ENCODE results near the gene FAM13C.

The FAM13C gene

DNA sequence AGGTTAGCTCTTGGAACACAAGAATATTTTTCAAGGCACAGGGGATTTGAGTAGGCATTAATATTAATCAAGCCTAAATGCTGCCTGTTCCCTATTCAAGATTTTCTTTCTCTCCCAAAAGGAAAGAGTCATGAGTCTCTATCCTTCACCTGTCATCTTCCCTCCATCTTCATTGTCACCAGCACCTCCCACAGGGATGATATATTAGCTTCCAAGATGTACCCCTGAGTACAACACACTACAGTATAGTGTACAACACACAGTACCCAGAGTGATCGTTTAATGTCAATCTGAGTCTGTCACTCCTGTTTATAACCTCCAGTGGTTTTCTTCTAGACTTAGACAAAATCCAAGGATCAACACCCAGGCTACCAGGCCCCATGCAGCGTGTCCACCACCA lies 50.1 kb downstream of the FAM13C start:
- TF ChIP-seq, protein P1, sequence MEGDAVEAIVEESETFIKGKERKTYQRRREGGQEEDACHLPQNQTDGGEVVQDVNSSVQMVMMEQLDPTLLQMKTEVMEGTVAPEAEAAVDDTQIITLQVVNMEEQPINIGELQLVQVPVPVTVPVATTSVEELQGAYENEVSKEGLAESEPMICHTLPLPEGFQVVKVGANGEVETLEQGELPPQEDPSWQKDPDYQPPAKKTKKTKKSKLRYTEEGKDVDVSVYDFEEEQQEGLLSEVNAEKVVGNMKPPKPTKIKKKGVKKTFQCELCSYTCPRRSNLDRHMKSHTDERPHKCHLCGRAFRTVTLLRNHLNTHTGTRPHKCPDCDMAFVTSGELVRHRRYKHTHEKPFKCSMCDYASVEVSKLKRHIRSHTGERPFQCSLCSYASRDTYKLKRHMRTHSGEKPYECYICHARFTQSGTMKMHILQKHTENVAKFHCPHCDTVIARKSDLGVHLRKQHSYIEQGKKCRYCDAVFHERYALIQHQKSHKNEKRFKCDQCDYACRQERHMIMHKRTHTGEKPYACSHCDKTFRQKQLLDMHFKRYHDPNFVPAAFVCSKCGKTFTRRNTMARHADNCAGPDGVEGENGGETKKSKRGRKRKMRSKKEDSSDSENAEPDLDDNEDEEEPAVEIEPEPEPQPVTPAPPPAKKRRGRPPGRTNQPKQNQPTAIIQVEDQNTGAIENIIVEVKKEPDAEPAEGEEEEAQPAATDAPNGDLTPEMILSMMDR (conservative IDR thresholded peaks at IDR 0.05; ENCODE audit: low read length), result no peak
- H3K4me3 ChIP-seq (ENCODE audit: low read length), result no peak overlapping the region
- no peak for DNase-seq (ENCODE audit: low read depth)

DNA sequence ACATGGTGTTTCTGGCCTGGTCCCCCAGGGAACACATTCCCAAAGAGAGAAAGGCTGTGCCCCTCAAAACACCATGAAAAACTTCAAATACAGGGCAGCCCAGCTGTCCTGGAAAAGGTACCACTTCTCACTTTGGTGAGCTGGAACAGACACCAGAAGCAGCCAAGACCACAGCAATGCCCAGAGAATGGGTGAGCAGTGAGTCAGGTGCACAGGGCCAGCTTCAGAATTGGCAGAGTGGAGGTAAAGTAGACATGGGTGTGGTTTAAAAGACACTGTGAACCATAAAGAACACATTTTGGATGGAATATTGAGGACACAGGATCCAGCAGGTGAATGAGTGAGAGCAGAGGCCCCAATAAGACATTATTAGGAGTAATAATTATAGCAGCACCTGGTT lies 51.3 kb downstream of the FAM13C start:
- TF ChIP-seq, protein P1 (conservative IDR thresholded peaks at IDR 0.05; ENCODE audit: low read length), result no peak
- DNase-seq (ENCODE audit: low read depth), result no peak
- H3K4me3 ChIP-seq (ENCODE audit: low read length), result no peak overlapping the region

DNA sequence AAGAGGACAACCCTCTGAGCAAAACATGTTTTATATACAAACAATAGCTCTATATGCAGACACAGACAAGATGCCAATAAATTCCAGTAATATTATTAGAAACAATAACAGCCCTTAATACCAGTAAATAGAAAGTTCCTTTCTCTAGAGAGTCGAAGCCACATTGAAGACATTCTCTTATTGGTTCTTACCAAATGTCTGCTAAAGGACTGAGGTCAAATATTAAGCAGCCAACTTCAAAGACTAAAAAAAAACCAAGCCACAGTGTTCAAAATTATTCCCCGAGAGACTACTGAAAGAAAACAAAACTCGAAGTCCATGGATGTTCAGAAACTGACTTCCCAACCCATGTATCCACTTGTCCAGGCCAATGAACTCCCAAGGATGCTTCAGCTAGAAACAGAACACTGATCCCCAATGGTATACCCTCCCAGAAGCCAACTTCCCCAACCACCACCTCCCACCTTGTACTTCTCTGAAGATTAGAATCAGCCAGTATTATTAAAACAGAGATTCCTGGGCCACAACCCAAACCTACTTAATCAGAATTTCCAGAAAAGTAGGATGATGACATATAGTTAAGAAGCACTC lies 51.9 kb downstream of the FAM13C start:
- no peak for DNase-seq (ENCODE audit: low read depth)
- TF ChIP-seq, protein P1 (conservative IDR thresholded peaks at IDR 0.05; ENCODE audit: low read length), result no peak
- no peak overlapping the region for H3K4me3 ChIP-seq (ENCODE audit: low read length)

DNA sequence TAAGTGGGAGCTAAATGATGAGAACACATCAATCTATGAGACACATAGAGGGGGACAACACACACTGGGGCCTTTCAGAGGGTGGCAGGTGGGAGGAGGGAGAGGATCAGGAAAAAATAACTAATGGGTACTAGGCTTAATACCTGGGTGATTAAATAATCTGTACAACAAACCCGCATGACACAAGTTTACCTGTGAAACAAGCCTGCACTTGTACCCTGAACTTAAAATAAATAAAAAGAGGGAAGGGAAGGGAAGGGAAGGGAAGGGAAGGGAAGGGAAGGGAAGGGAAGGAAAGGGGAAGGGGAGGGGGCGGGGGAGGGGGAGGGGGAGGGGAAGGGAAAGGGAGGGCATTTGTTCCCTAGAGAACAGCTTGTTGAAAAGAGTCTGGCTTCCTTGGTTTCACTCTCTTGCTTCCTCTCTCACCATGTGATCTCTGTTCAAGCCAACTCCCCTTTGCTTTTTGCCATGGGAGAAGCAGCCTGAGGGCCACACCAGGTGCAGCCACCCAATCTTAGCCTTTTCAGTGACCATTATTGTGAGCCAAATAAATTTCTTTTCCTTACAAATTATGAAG lies 57.7 kb downstream of the FAM13C start:
- DNase-seq (ENCODE audit: low read depth), result no peak
- H3K4me3 ChIP-seq (ENCODE audit: low read length), result no peak overlapping the region
- TF ChIP-seq, protein P1 (conservative IDR thresholded peaks at IDR 0.05; ENCODE audit: low read length), result no peak

DNA sequence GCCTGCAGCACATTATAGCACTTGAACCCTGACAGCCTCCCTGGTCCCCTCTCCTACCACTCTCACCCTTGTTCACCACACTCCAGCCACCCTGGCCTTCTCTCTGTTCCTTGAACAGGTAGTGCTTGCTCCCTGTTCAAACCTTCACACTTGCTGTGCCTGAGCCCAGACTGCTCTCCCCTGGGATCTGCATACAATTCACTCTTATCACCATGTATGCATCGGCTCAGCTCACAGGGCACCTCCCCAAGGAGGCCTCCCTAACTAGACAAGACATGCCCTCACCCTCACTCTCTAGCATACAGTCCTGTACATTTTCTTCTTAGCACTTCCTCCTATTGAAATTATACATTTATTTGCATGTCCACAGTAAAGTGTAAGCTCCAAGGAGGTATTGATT lies 59.3 kb downstream of the FAM13C start:
- TF ChIP-seq, protein P1 (conservative IDR thresholded peaks at IDR 0.05; ENCODE audit: low read length), result no peak
- DNase-seq (ENCODE audit: low read depth), result no peak
- no peak overlapping the region for H3K4me3 ChIP-seq (ENCODE audit: low read length)

DNA sequence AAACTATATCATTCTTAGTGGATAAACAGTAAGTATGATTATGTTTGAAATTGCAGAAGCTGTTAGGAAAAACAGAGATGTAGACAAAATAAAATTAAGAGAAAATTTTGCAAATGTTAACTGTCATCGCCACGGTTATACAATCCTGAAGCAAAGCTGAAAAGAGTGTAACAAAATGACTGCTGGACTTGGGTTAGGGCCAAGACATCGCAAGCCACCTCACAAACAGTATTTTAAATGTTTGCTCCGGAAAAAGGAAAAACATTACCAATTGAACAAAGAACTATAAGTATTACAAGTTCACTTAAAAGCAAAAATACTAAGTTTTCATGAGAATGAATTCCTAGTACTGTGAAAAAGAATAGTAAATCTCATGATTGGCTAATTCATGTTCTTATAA lies 60.0 kb downstream of the FAM13C start:
- no peak overlapping the region for H3K4me3 ChIP-seq (ENCODE audit: low read length)
- TF ChIP-seq, protein P1 (conservative IDR thresholded peaks at IDR 0.05; ENCODE audit: low read length), result no peak
- DNase-seq (ENCODE audit: low read depth), result no peak

DNA sequence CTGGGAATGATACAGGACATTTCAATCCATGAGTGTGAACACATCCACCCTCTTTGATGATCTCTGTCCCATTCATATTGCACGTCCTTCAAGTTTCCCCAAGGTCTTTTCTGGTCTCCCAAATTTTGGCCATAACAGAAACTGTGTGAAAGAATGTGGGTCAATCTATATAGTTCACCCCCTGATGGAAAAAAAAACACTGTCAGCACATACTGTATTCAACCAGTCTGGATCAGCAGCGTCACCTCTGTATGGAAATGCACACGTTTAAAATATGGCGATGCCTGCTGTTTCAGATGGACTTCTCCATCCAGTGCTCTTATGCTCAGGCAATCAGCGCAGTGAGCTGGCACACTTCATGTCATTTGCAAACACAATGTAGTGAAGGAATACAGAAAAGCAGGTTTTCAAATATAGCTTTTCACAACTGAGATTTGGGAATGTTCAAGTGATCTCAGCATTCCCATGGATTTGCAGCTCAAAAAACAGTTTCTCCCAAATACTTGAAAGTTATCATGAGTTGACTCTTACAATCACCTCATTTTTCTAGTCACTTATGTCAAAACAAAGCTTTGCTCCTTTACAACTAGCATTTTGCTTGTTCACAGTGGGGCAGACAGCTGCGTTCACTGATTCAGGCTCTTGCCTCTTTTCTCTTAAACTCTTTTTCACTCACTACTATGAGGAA lies 61.1 kb downstream of the FAM13C start:
- TF ChIP-seq, protein P1 (conservative IDR thresholded peaks at IDR 0.05; ENCODE audit: low read length), result no peak
- no peak overlapping the region for H3K4me3 ChIP-seq (ENCODE audit: low read length)
- DNase-seq (ENCODE audit: low read depth), result no peak
